Metanephros (tissue), 1 donor: ENCODE results near the gene CCNI. TPM values are rescaled to one million over a fixed set of nuclear protein-coding genes. Genes with fewer than 3 reads are reported as not detected.

Experiments used
- total RNA-seq: library from RNA; depleted of rRNA; stranded (reverse); fragments of >200 nt; gene quantifications from one replicate; pipeline ENCODE4 v1.2.3, GENCODE V29; 2014

Gene CCNI
- total RNA-seq: 331 TPM

DNA sequence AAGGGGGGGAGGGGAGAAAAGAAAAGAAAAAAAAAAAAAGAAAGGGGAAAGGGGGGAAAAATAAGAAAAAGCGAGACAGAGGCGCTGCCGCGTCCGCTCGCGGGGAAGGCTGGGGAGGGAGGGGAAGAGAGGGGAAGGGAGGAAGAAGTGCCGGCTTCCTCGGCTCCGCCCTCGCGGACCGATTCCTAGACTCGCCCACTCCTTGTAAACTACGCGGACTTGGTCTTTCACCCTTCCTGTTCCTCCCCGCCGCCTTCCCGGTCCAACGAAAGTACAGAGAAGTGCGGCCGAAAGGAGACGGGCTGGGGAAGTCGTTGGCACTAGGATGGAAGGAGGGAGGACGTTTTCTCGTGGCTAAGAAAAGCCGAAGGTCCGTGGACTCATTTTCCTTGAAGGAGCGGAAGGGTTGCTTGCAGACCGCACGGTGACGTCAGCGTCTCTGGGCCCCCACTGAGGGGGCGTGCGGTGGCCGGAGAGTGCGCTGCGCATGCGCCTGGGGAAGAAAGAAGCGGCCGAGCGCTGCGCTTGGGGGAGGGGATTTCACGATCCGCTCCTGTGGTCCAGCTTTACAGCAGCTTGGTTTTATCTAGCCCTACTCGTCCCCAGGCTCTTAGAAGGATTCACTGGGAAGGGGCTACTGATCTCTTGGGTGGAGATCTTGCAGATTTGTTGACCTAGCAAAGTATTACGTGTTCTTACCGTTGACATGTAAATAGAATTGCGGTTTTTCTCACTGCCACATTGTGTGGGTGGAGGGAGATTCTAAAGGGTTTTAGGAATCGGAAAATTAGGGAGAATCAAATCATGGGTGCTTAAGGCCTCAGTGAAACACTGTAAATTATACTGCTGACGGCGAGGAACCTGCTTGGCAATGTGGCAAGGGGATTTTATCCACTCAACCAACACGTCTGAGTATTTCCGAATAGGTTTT lies at the start of gene CCNI:
CCNI (minus strand) TSS at position 121 of the 931 bp plus-strand sequence. CDS start 9,627 bp downstream, outside the sequence.

Other genes starting within 250 kb of the CCNI start
- 7.1 TPM for gene SOWAHB, start 177.8 kb downstream of the CCNI start, total RNA-seq
- gene SEPTIN11, start 126.2 kb downstream of the CCNI start, total RNA-seq: 184 TPM
- 92.9 TPM for gene CCNG2, start 81.2 kb upstream of the CCNI start, total RNA-seq